Measurements from ENCODE around the gene EPHB2. TPM values are rescaled to one million over a fixed set of nuclear protein-coding genes. Genes with fewer than 3 reads are reported as not detected.

EPHB2 gene
- total and polyA plus RNA-seq, 2 donors (not counting 1 experiment from before 2014, with no cell fraction given) = 0.07 to 0.39 TPM

GRCh38 chr1:22900451-22900850 lies 189.8 kb downstream of the EPHB2 start:
- H3K79me2 ChIP-seq (ENCODE audit: control insufficient read depth, insufficient read depth, low read length) = no peaks in the 10 kb centered on the region
- no peak overlapping the region for H2AFZ ChIP-seq (ENCODE audit: insufficient read depth, low read depth, low read length, poor library complexity, severe bottlenecking)
- H3K4me3 ChIP-seq (ENCODE audit: control extremely low read depth in 1 of 5, extremely low read depth in 1 of 5, insufficient read depth in 1 of 5, low read depth in 2 of 5, low read length in 4 of 5) = no peak overlapping the region
- ChIA-PET CTCF (no interaction called here), POLR2A (no interaction called here)
- Mint-ChIP-seq H3K4me1 (no peaks in the 10 kb centered on the region), H3K27me3 (peaks cover 50% of the 10 kb centered on the region), H3K4me3 (no peak overlapping the region), H3K9me3 (ENCODE audit: insufficient read depth) (no peaks in the 10 kb centered on the region), H3K27ac (no peak overlapping the region)
- peaks cover 0 to 8% (median 0%) of the 10 kb centered on the region in 4 experiments for H3K27me3 ChIP-seq (replicated peaks in 1 of 4; ENCODE audit: control extremely low read depth in 1 of 4, control insufficient read depth in 3 of 4, insufficient read depth in 4 of 4, low read length in 3 of 4)
- H3K9ac ChIP-seq (ENCODE audit: low read length) = no peak overlapping the region
- H3K4me1 ChIP-seq (ENCODE audit: control insufficient read depth in 2 of 2, insufficient read depth in 2 of 2, low read length in 2 of 2) = no peaks in the 10 kb centered on the region
- TF ChIP-seq CTCF (IDR thresholded peaks at IDR 0.05) (no peak), EZH2 (IDR thresholded peaks at IDR 0.05; ENCODE audit: borderline replicate concordance, insufficient read depth, low read depth, low read length, poor library complexity, severe bottlenecking) (no peak)
- no peak overlapping the region for H3K27ac ChIP-seq (ENCODE audit: low read length in 2 of 2)
- no peak for ATAC-seq (ENCODE audit: low read depth)
- intact Hi-C loops (cut with micrococcal nuclease) = no loop called here
- no peaks in the 10 kb centered on the region for H4K20me1 ChIP-seq (ENCODE audit: control insufficient read depth, insufficient read depth, low read length, poor library complexity, severe bottlenecking)
- 60% methylated on average over 2 of the region's 3 CpGs for WGBS (ENCODE audit: insufficient coverage)
- no peaks in the 10 kb centered on the region for H3K36me3 ChIP-seq (replicated peaks in 1 of 2; ENCODE audit: control extremely low read depth in 1 of 2, control insufficient read depth in 1 of 2, extremely low read depth in 1 of 2, insufficient read depth in 2 of 2, low read length in 1 of 2)
- DNase-seq = no peak
- no peaks in the 10 kb centered on the region for H3K9me3 ChIP-seq (ENCODE audit: control extremely low read depth in 1 of 3, control insufficient read depth in 2 of 3, insufficient read depth in 1 of 3, low read length in 2 of 3)
- H3K4me2 ChIP-seq (replicated peaks; ENCODE audit: low read depth, low read length, poor library complexity, severe bottlenecking) = no peak overlapping the region

- WGBS (ENCODE audit: insufficient coverage) = 88% methylated on average over 3 of the region's 3 CpGs
- Histone ChIP-seq H4K20me1 (ENCODE audit: control insufficient read depth, insufficient read depth, low read length, poor library complexity, severe bottlenecking) (no peaks in the 10 kb centered on the region), H3K79me2 (ENCODE audit: control insufficient read depth, insufficient read depth, low read length) (no peaks in the 10 kb centered on the region), H3K27ac (ENCODE audit: low read length in 2 of 2) (no peak overlapping the region), H2AFZ (ENCODE audit: insufficient read depth, low read depth, low read length, poor library complexity, severe bottlenecking) (no peak overlapping the region), H3K9me3 (ENCODE audit: control extremely low read depth in 1 of 3, control insufficient read depth in 2 of 3, insufficient read depth in 1 of 3, low read length in 2 of 3) (no peaks in the 10 kb centered on the region), H3K4me2 (replicated peaks; ENCODE audit: low read depth, low read length, poor library complexity, severe bottlenecking) (no peak overlapping the region), H3K9ac (ENCODE audit: low read length) (no peak overlapping the region), H3K27me3 (replicated peaks in 1 of 4; ENCODE audit: control extremely low read depth in 1 of 4, control insufficient read depth in 3 of 4, insufficient read depth in 4 of 4, low read length in 3 of 4) (peaks cover 0 to 7% (median 0%) of the 10 kb centered on the region in 4 experiments), H3K36me3 (replicated peaks in 1 of 2; ENCODE audit: control extremely low read depth in 1 of 2, control insufficient read depth in 1 of 2, extremely low read depth in 1 of 2, insufficient read depth in 2 of 2, low read length in 1 of 2) (no peaks in the 10 kb centered on the region), H3K4me1 (ENCODE audit: control insufficient read depth in 2 of 2, insufficient read depth in 2 of 2, low read length in 2 of 2) (no peaks in the 10 kb centered on the region), H3K4me3 (ENCODE audit: control extremely low read depth in 1 of 5, extremely low read depth in 1 of 5, insufficient read depth in 1 of 5, low read depth in 2 of 5, low read length in 4 of 5) (no peak overlapping the region)
- H3K9me3 Mint-ChIP-seq (ENCODE audit: insufficient read depth) = no peaks in the 10 kb centered on the region
- H3K4me1 Mint-ChIP-seq = no peaks in the 10 kb centered on the region
- no peak for ATAC-seq (ENCODE audit: low read depth)
- no peak for TF ChIP-seq EZH2 (IDR thresholded peaks at IDR 0.05; ENCODE audit: borderline replicate concordance, insufficient read depth, low read depth, low read length, poor library complexity, severe bottlenecking)
- no peak for TF ChIP-seq CTCF (IDR thresholded peaks at IDR 0.05)
- H3K4me3 Mint-ChIP-seq = no peak overlapping the region
- no peak overlapping the region for H3K27ac Mint-ChIP-seq
- CTCF ChIA-PET = no interaction called here
- intact Hi-C loops (cut with micrococcal nuclease) = no loop called here
- H3K27me3 Mint-ChIP-seq = peaks cover 33% of the 10 kb centered on the region
- no peak for DNase-seq
- POLR2A ChIA-PET = no interaction called here
Measured at GRCh38 chr1:22903113-22903512, 192.5 kb downstream of the EPHB2 start.

All from B cell (primary cell).